A549 (cell line): ENCODE results near the gene MGAT5B. TPM values are rescaled to one million over a fixed set of nuclear protein-coding genes. Genes with fewer than 3 reads are reported as not detected.

Experiments used
- ATAC-seq, 2 experiments: fragments of 200-7000 bp in 1 of 2; fragments of >200 bp in 1 of 2; cut with Nextera tagmentation in 1 of 2; cut with Tn5 transposase in 1 of 2; 3 replicates each; pipeline versions ENCODE4 v1.8.0 to v1.9.1; 2018 to 2020; ENCODE audit warnings: mild to moderate bottlenecking in 1 of 2, moderate library complexity in 1 of 2
- CTCF ChIA-PET: fragments of 300-600 bp; sonication (Branson Sonifier 250); formaldehyde crosslinking; extraction: SDS; loops from one replicate; lab custom pipeline; 2021; ENCODE audit warnings: antibody characterized with exemption, inconsistent platforms; lab: Yijun Ruan, JAX
- POLR2A ChIA-PET: fragments of 350-600 bp; formaldehyde crosslinking; extraction: SDS; loops from one replicate; lab custom pipeline; 2021; ENCODE audit warnings: antibody characterized with exemption, inconsistent platforms; lab: Yijun Ruan, JAX
- DNase-seq, 2 experiments: peaks; one replicate each; pipeline versions ENCODE4 v3.0.0 to v3.0.0-alpha.2; 2011 to 2016; ENCODE audit warnings: low read depth in 1 of 2, low spot score in 1 of 2
- FAIRE-seq: peaks from 2 replicates; lab custom pipeline; 2011; peaks lifted over from hg19 to GRCh38; lab: Jason Lieb, UNC
- H3K27ac ChIP-seq, 2 experiments: fragments of >200 bp; sonication (Bioruptor Twin); formaldehyde crosslinking; 3 replicates each; pipeline ENCODE4 v1.5.1; 2016 to 2017
- H3K4me1 ChIP-seq: fragments of >200 bp; sonication (Bioruptor Twin); formaldehyde crosslinking; 3 replicates; pipeline ENCODE4 v1.6.1; 2016
- H3K4me2 ChIP-seq: fragments of >200 bp; sonication (Bioruptor Twin); formaldehyde crosslinking; 3 replicates; pipeline ENCODE4 v1.6.1; 2016
- H3K4me3 ChIP-seq: fragments of >200 bp; sonication (Bioruptor Twin); formaldehyde crosslinking; 3 replicates; pipeline ENCODE4 v1.5.1; 2016
- H3K9me3 ChIP-seq: fragments of >200 bp; sonication (Bioruptor Twin); formaldehyde crosslinking; 3 replicates; pipeline ENCODE4 v1.6.1; 2016
- EHF ChIP-seq: fragments of 250-450 bp; sonication (Bioruptor Pico); IDR thresholded peaks from 2 replicates; pipeline ENCODE4 v1.5.0; 2020; ENCODE audit warnings: mild to moderate bottlenecking
- FOSB ChIP-seq: fragments of 250-450 bp; sonication (Bioruptor Pico); IDR thresholded peaks from 2 replicates; pipeline ENCODE4 v1.5.0; 2020; ENCODE audit warnings: mild to moderate bottlenecking, moderate library complexity
- FOSL2 ChIP-seq, 2 experiments: fragments of 450-650 bp in 1 of 2; fragments of >200 bp in 1 of 2; sonication (Bioruptor Twin) in 1 of 2; formaldehyde crosslinking; IDR thresholded peaks; 2 replicates each; pipeline versions ENCODE4 v1.5.0 to v1.6.1; 2016 to 2020; ENCODE audit warnings: mild to moderate bottlenecking in 1 of 2, moderate library complexity in 1 of 2
- FOXS1 ChIP-seq: fragments of 250-450 bp; sonication (Bioruptor Pico); IDR thresholded peaks from 2 replicates; pipeline ENCODE4 v1.5.0; 2020; ENCODE audit warnings: mild to moderate bottlenecking, moderate library complexity
- GATA3 ChIP-seq: IDR thresholded peaks from 2 replicates; pipeline ENCODE4 v1.6.1; 2012; ENCODE audit warnings: borderline replicate concordance
- HOXA7 ChIP-seq: fragments of 250-450 bp; sonication (Bioruptor Pico); IDR thresholded peaks from 2 replicates; pipeline ENCODE4 v1.5.0; 2020; ENCODE audit warnings: mild to moderate bottlenecking, moderate library complexity
- JUNB ChIP-seq: fragments of >200 bp; sonication (Bioruptor Twin); formaldehyde crosslinking; IDR thresholded peaks from 2 replicates; pipeline ENCODE4 v1.6.1; 2016
- MAFK ChIP-seq: fragments of 450-650 bp; IDR thresholded peaks from 2 replicates; pipeline ENCODE4 v1.6.1; 2014; ENCODE audit not compliant: partially characterized antibody
- MAZ ChIP-seq: fragments of 150-350 bp; IDR thresholded peaks from 2 replicates; pipeline ENCODE4 v1.6.1; 2014; ENCODE audit warnings: antibody characterized with exemption, low read depth, low read length, borderline replicate concordance
- MYC ChIP-seq: IDR thresholded peaks from 2 replicates; pipeline ENCODE4 v1.6.1; 2012; ENCODE audit warnings: mild to moderate bottlenecking, inconsistent platforms, low read length, improper control_type of control experiment, borderline replicate concordance
- NPAS2 ChIP-seq: fragments of 250-450 bp; sonication (Bioruptor Pico); IDR thresholded peaks from 2 replicates; pipeline ENCODE4 v1.8.0; 2022; ENCODE audit warnings: mild to moderate bottlenecking, moderate library complexity, borderline replicate concordance
- POLR2AphosphoS2 ChIP-seq: conservative IDR thresholded peaks from 2 replicates; pipeline ENCODE4 v1.6.1; 2012; ENCODE audit warnings: low read length, improper control_type of control experiment, inconsistent platforms
- RFX5 ChIP-seq: fragments of 450-650 bp; IDR thresholded peaks from 2 replicates; pipeline ENCODE4 v1.7.1; 2014; ENCODE audit warnings: antibody characterized with exemption, mild to moderate bottlenecking, moderate library complexity
- SMC3 ChIP-seq: fragments of >200 bp; sonication (Bioruptor Twin); formaldehyde crosslinking; IDR thresholded peaks from 3 replicates; pipeline ENCODE4 v1.6.1; 2018; ENCODE audit warnings: inconsistent platforms
- ZC3H11A ChIP-seq: fragments of 450-650 bp; IDR thresholded peaks from 2 replicates; pipeline ENCODE4 v1.6.1; 2014; ENCODE audit warnings: antibody characterized with exemption, mild to moderate bottlenecking
- WGBS: methylation state at CpG from one replicate; pipeline ENCODE4 v1.1.6; 2017; ENCODE audit errors: missing lambda C conversion rate; 5-methylcytosine and 5-hydroxymethylcytosine counted together
- polyA plus RNA-seq, 4 experiments: library from polyadenylated mRNA; depleted of rRNA in 3 of 4; stranded (reverse); fragments of >200 nt; fragmentation: RNase III in 1 of 4; extraction: RNeasy Plus Mini Kit Qiagen cat#74134 plus additional on column Dnase treatment in 1 of 4; gene quantifications; 2 replicates in 3 of 4; 3 replicates in 1 of 4; pipeline ENCODE4 v1.2.3, GENCODE V29; 2011 to 2017
- TF ChIP-seq, protein P1 (sequence below): fragments of >200 bp; sonication (Bioruptor Twin); formaldehyde crosslinking; IDR thresholded peaks from 3 replicates; pipeline ENCODE4 v1.6.1; 2016
- TF ChIP-seq, protein P2 (sequence below): IDR thresholded peaks from 2 replicates; pipeline ENCODE4 v1.6.1; 2012
- TF ChIP-seq, protein P3 (sequence below): IDR thresholded peaks from 2 replicates; pipeline ENCODE4 v1.6.1; 2012; ENCODE audit warnings: low read depth, borderline replicate concordance
- TF ChIP-seq, protein P4 (sequence below): fragments of 150-350 bp; IDR thresholded peaks from 2 replicates; pipeline ENCODE4 v1.6.1; 2014; ENCODE audit warnings: low read depth, mild to moderate bottlenecking, low read length

Gene MGAT5B
- polyA plus RNA-seq, 2 of the 4 experiments (the other 2 are of a cell fraction), result 7.6 to 22.8 TPM

DNA sequence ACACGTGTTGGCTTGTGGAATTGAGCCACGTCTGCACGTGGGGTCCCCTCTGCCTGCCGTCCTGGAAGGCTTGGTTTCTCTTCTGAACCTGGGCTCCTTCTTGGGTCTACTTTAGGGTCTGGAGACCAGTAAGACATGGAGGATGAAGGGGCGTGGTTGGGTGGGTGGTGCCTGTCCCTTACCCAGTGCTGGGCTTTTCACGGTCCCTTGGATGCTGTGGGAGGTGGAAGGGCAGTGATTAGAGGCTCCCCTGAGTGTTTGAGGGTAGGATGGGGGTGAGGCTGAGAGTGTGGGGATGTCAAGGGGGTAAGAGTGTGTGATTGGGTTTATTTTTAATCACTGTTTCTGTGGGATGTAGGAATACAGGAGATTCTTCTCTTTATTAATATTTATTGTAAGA is 38.3 kb downstream of the MGAT5B start:
- Histone ChIP-seq H3K9me3 (no peaks in the 10 kb centered on the region), H3K4me2 (no peak overlapping the region), H3K4me1 (peaks cover 6% of the 10 kb centered on the region; the same call in 2 of the 3 replicates), H3K27ac (no peak overlapping the region), H3K4me3 (no peak overlapping the region)
- no peak for TF ChIP-seq EHF (CRISPR knock-in tag)
- TF ChIP-seq, protein P1, sequence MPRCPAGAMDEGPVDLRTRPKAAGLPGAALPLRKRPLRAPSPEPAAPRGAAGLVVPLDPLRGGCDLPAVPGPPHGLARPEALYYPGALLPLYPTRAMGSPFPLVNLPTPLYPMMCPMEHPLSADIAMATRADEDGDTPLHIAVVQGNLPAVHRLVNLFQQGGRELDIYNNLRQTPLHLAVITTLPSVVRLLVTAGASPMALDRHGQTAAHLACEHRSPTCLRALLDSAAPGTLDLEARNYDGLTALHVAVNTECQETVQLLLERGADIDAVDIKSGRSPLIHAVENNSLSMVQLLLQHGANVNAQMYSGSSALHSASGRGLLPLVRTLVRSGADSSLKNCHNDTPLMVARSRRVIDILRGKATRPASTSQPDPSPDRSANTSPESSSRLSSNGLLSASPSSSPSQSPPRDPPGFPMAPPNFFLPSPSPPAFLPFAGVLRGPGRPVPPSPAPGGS, result no peak
- TF ChIP-seq JUNB, result no peak
- no peak for TF ChIP-seq RFX5
- TF ChIP-seq POLR2AphosphoS2, result no peak
- no peak for TF ChIP-seq MYC
- no peak for TF ChIP-seq FOSB (CRISPR knock-in tag)
- TF ChIP-seq MAZ, result no peak
- TF ChIP-seq FOXS1 (CRISPR knock-in tag), result no peak
- TF ChIP-seq, protein P2, sequence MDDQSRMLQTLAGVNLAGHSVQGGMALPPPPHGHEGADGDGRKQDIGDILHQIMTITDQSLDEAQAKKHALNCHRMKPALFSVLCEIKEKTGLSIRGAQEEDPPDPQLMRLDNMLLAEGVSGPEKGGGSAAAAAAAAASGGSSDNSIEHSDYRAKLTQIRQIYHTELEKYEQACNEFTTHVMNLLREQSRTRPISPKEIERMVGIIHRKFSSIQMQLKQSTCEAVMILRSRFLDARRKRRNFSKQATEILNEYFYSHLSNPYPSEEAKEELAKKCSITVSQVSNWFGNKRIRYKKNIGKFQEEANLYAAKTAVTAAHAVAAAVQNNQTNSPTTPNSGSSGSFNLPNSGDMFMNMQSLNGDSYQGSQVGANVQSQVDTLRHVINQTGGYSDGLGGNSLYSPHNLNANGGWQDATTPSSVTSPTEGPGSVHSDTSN, result no peak
- TF ChIP-seq, protein P3, sequence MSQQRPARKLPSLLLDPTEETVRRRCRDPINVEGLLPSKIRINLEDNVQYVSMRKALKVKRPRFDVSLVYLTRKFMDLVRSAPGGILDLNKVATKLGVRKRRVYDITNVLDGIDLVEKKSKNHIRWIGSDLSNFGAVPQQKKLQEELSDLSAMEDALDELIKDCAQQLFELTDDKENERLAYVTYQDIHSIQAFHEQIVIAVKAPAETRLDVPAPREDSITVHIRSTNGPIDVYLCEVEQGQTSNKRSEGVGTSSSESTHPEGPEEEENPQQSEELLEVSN, result no peak
- no peak for TF ChIP-seq GATA3
- TF ChIP-seq FOSL2 (IDR thresholded peaks at IDR 0.05), result no peak
- no peak for TF ChIP-seq FOSL2 (CRISPR knock-in tag; IDR thresholded peaks at IDR 0.05)
- no peak for TF ChIP-seq MAFK
- TF ChIP-seq HOXA7 (CRISPR knock-in tag), result no peak
- no peak for TF ChIP-seq SMC3
- TF ChIP-seq NPAS2 (CRISPR knock-in tag), result no peak
- TF ChIP-seq, protein P4, sequence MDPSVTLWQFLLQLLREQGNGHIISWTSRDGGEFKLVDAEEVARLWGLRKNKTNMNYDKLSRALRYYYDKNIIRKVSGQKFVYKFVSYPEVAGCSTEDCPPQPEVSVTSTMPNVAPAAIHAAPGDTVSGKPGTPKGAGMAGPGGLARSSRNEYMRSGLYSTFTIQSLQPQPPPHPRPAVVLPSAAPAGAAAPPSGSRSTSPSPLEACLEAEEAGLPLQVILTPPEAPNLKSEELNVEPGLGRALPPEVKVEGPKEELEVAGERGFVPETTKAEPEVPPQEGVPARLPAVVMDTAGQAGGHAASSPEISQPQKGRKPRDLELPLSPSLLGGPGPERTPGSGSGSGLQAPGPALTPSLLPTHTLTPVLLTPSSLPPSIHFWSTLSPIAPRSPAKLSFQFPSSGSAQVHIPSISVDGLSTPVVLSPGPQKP, result no peak
- no peak for ATAC-seq
- DNase-seq, result no peak
- CTCF ChIA-PET, result interaction anchor here (1.5 to 2.4 kb wide), 2 partner anchors 49 to 150 kb away, joined by 3 to 14 read pairs; no protein-coding TSS in a partner anchor
- POLR2A ChIA-PET, result no interaction called here
- WGBS, result 78% methylated on average over 6 of the region's 6 CpGs
- no peak for FAIRE-seq

DNA sequence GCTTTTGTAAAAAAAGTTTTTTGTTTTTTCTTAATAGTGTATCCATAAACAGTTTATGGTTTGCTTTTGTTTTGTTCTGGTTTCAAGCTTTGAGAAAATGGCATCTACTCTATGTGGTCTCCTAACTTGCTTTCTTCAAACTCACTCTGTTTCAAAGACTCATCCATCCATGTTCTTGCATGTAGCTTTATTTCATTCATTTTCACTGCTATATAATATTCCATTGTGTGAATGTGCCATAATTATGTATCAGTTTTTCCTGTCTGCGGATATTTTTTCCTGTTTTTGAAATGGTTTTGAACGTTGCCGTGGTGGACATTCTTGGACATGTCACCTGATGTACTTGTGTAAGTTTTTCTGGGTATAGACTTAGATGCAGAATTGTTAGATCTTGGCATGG is 39.1 kb downstream of the MGAT5B start:
- ATAC-seq (no peak), FAIRE-seq (no peak), DNase-seq (no peak)
- POLR2A ChIA-PET, result no interaction called here
- H3K4me3 ChIP-seq, result no peak overlapping the region
- TF ChIP-seq ZC3H11A (no peak), POLR2AphosphoS2 (no peak)
- H3K9me3 ChIP-seq, result no peaks in the 10 kb centered on the region
- CTCF ChIA-PET, result interaction anchor here (1.8 to 4.1 kb wide), 2 partner anchors 39 to 149 kb away, joined by 5 to 21 read pairs; partner anchors contain the start of gene MGAT5B
- H3K4me1 ChIP-seq, result peaks cover 6% of the 10 kb centered on the region; the same call in 2 of the 3 replicates
- H3K27ac ChIP-seq, result no peak overlapping the region
- WGBS, result 70% methylated on average over 3 of the region's 3 CpGs
- no peak overlapping the region for H3K4me2 ChIP-seq
